Measurements from ENCODE around the gene TMSB4X. TPM values are rescaled to one million over a fixed set of nuclear protein-coding genes. Genes with fewer than 3 reads are reported as not detected.

The TMSB4X gene
- total RNA-seq, 2 experiments from 2014 or later, result 1,476 to 1,540 TPM

DNA sequence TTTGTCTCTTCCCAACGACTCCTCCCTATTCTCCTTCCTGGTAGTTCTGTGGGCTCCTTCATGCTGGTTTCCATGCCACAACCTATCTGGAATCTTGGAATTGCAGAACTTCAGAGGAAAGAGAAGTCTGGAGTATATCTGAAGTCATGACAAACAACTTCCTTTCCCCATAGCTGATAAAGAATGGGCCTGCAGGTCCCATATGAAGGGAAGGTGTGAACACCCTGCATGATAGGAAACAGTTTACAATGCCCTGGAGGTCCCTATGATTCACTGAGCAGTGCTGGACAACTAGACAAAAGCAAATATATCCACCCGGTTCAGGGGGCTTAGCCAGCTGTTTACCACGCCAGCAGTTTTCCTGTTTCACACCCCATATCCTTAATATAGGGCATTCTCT, 50.1 kb downstream of the TMSB4X start:
- no peak for DNase-seq (ENCODE audit: low spot score)
- Histone ChIP-seq H3K79me2 (ENCODE audit: insufficient read depth, low read depth, low read length) (no peaks in the 10 kb centered on the region), H4K20me1 (ENCODE audit: insufficient read depth, low read length) (no peaks in the 10 kb centered on the region), H3K36me3 (ENCODE audit: insufficient read depth, low read length) (no peaks in the 10 kb centered on the region), H3K27ac (ENCODE audit: low read depth, low read length, poor library complexity, severe bottlenecking) (no peak overlapping the region), H3K4me3 (ENCODE audit: low read depth, low read length, poor library complexity, severe bottlenecking) (no peak overlapping the region), H3K9me3 (ENCODE audit: low read length) (no peaks in the 10 kb centered on the region), H3K4me2 (ENCODE audit: low read length) (no peak overlapping the region), H3K9me2 (ENCODE audit: insufficient read depth, low read length) (no peaks in the 10 kb centered on the region), H3K4me1 (ENCODE audit: insufficient read depth, low read length, poor library complexity, severe bottlenecking) (peaks cover 11% of the 10 kb centered on the region), H2AFZ (ENCODE audit: low read length) (no peak overlapping the region)
- intact Hi-C loops (cut with micrococcal nuclease; ENCODE audit: unreplicated experiment), result no loop called here
- ChIA-PET POLR2A (no interaction called here), CTCF (ENCODE audit: unreplicated experiment) (no interaction called here)
- TF ChIP-seq, protein P1, sequence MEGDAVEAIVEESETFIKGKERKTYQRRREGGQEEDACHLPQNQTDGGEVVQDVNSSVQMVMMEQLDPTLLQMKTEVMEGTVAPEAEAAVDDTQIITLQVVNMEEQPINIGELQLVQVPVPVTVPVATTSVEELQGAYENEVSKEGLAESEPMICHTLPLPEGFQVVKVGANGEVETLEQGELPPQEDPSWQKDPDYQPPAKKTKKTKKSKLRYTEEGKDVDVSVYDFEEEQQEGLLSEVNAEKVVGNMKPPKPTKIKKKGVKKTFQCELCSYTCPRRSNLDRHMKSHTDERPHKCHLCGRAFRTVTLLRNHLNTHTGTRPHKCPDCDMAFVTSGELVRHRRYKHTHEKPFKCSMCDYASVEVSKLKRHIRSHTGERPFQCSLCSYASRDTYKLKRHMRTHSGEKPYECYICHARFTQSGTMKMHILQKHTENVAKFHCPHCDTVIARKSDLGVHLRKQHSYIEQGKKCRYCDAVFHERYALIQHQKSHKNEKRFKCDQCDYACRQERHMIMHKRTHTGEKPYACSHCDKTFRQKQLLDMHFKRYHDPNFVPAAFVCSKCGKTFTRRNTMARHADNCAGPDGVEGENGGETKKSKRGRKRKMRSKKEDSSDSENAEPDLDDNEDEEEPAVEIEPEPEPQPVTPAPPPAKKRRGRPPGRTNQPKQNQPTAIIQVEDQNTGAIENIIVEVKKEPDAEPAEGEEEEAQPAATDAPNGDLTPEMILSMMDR (conservative IDR thresholded peaks at IDR 0.05; ENCODE audit: low read length), result no peak
- no peak for TF ChIP-seq EZH2phosphoT487 (IDR thresholded peaks at IDR 0.05; ENCODE audit: borderline replicate concordance, low read depth, low read length)
- BruUV-seq (replicated peaks), result no TSS peak

Other genes starting within 250 kb of the TMSB4X start
- gene PRPS2, start 183.7 kb upstream of the TMSB4X start, total RNA-seq (2014; rRNA removed; shearing (Covaris generic)), result 57.5 and 58.5 TPM in 2 replicates
- gene PRPS2, start 183.7 kb upstream of the TMSB4X start, total RNA-seq (2022), result 70.7 and 71.2 TPM in 2 replicates
- 9.9 and 13.9 TPM in 2 replicates for gene TLR7, start 108.0 kb upstream of the TMSB4X start, total RNA-seq (2014; rRNA removed; shearing (Covaris generic))
- 11.4 and 12.1 TPM in 2 replicates for gene TLR7, start 108.0 kb upstream of the TMSB4X start, total RNA-seq (2022)
- gene TLR8, start 68.5 kb upstream of the TMSB4X start, total RNA-seq (2014; rRNA removed; shearing (Covaris generic)), result not detected in 2 replicates
- not detected in 2 replicates for gene TLR8, start 68.5 kb upstream of the TMSB4X start, total RNA-seq (2022)
- gene FAM9C, start 69.5 kb downstream of the TMSB4X start, total RNA-seq (2014; rRNA removed; shearing (Covaris generic)), result 0.13 TPM in 1 of 2 replicates, not detected in the other
- gene FAM9C, start 69.5 kb downstream of the TMSB4X start, total RNA-seq (2022), result not detected in 2 replicates

All from OCI-LY7 (cell line).